ENCODE results near the gene PILRB. TPM values are rescaled to one million over a fixed set of nuclear protein-coding genes. Genes with fewer than 3 reads are reported as not detected.

The PILRB gene
- total RNA-seq, 1 experiment from 2014 or later, result 73.2 TPM

GRCh38 chr7:100371561-100372171 lies 13.7 kb downstream of the PILRB start:
- ChIA-PET POLR2A (no interaction called here), CTCF (interaction anchor here (0.6 kb wide), 1 partner anchor 9 kb away, joined by 6 read pairs; no protein-coding TSS in a partner anchor)

GRCh38 chr7:100372256-100372655 lies 14.3 kb downstream of the PILRB start:
- in situ Hi-C loops (cut with HindIII; ENCODE audit: low pct_unique_long_range_greater_than_20kb, low sequenced_read_pairs), result no loop called here
- CTCF ChIA-PET, result interaction anchor here (0.6 kb wide), 1 partner anchor 9 kb away, joined by 6 read pairs; no protein-coding TSS in a partner anchor
- DNase-seq (ENCODE audit: low read depth, low spot score), result no peak
- Histone ChIP-seq H3K9me3 (ENCODE audit: control insufficient read depth, insufficient read depth, low read depth, low read length) (no peaks in the 10 kb centered on the region), H3K27ac (ENCODE audit: low read length) (no peak overlapping the region), H3K27me3 (ENCODE audit: control insufficient read depth, insufficient read depth, low read length) (no peaks in the 10 kb centered on the region), H3K4me1 (ENCODE audit: control insufficient read depth, insufficient read depth, low read length) (no peaks in the 10 kb centered on the region), H3K4me3 (ENCODE audit: low read depth in 2 of 2, low read length in 2 of 2) (no peak overlapping the region), H3K36me3 (ENCODE audit: control insufficient read depth, insufficient read depth, low read length) (no peaks in the 10 kb centered on the region)
- intact Hi-C loops (cut with micrococcal nuclease; ENCODE audit: unreplicated experiment), result no loop called here
- ATAC-seq, result no peak
- no peak for TF ChIP-seq POLR2AphosphoS5 (IDR thresholded peaks at IDR 0.05; ENCODE audit: low read depth, low read length)
- no peak for TF ChIP-seq REST (IDR thresholded peaks at IDR 0.05; ENCODE audit: insufficient read depth in 1 of 2, low read depth in 2 of 2, low read length in 1 of 2)
- no peak for TF ChIP-seq SIN3A (IDR thresholded peaks at IDR 0.05; ENCODE audit: borderline replicate concordance, insufficient read depth, low read depth, low read length)
- TF ChIP-seq TCF7L2 (IDR thresholded peaks at IDR 0.05; ENCODE audit: low read depth, low read length), result no peak
- TF ChIP-seq CTCF (IDR thresholded peaks at IDR 0.05), result no peak
- BruUV-seq (replicated peaks), result no TSS peak
- POLR2A ChIA-PET, result no interaction called here

More at GRCh38 chr7:100371561-100372171, 13.7 kb downstream of the PILRB start:
- no peak for DNase-seq (ENCODE audit: low read depth, low spot score)
- intact Hi-C loops (cut with micrococcal nuclease; ENCODE audit: unreplicated experiment) (no loop called here), in situ Hi-C loops (cut with HindIII; ENCODE audit: low pct_unique_long_range_greater_than_20kb, low sequenced_read_pairs) (no loop called here)
- no TSS peak for BruUV-seq (replicated peaks)
- H3K9me3 ChIP-seq (ENCODE audit: control insufficient read depth, insufficient read depth, low read depth, low read length), result no peaks in the 10 kb centered on the region
- no peak overlapping the region for H3K27ac ChIP-seq (ENCODE audit: low read length)
- TF ChIP-seq SIN3A (IDR thresholded peaks at IDR 0.05; ENCODE audit: borderline replicate concordance, insufficient read depth, low read depth, low read length), result no peak
- TF ChIP-seq REST (IDR thresholded peaks at IDR 0.05; ENCODE audit: insufficient read depth in 1 of 2, low read depth in 2 of 2, low read length in 1 of 2), result no peak
- H3K36me3 ChIP-seq (ENCODE audit: control insufficient read depth, insufficient read depth, low read length), result no peaks in the 10 kb centered on the region
- no peak overlapping the region for H3K4me3 ChIP-seq (ENCODE audit: low read depth in 2 of 2, low read length in 2 of 2)
- H3K4me1 ChIP-seq (ENCODE audit: control insufficient read depth, insufficient read depth, low read length), result no peaks in the 10 kb centered on the region
- no peak for ATAC-seq
- no peaks in the 10 kb centered on the region for H3K27me3 ChIP-seq (ENCODE audit: control insufficient read depth, insufficient read depth, low read length)
